Neural cell (in vitro differentiated cells): Measurements from ENCODE around the gene LTN1. TPM values are rescaled to one million over a fixed set of nuclear protein-coding genes. Genes with fewer than 3 reads are reported as not detected.
A peak's percentile ranks its signal among the peaks of the same experiment; 100 is the strongest.
"Not testable (repeated sequence)": the region's sequence is repeated elsewhere in the genome, so short reads cannot be mapped to it uniquely, and the experiment has no call there.

ENCODE experiments used
- H2AFZ ChIP-seq: fragments of 200-600, 300-800 bp; sonication (generic), shearing (Covaris generic); 2 replicates; pipeline ENCODE4 v1.6.0; 2014; ENCODE audit warnings: low read depth, mild to moderate bottlenecking, antibody characterized with exemption, low read length, moderate library complexity
- H3F3A ChIP-seq: fragments of 200-600 bp; shearing (Covaris generic); 2 replicates; pipeline ENCODE4 v1.6.1; 2016; ENCODE audit warnings: mild to moderate bottlenecking, moderate library complexity, mixed read lengths, antibody characterized with exemption, low read length; ENCODE audit not compliant: insufficient read depth, poor library complexity, severe bottlenecking
- H3K27ac ChIP-seq: fragments of 200-600, 300-800 bp; sonication (generic), shearing (Covaris generic); 2 replicates; pipeline ENCODE4 v1.5.1; 2014; ENCODE audit warnings: mild to moderate bottlenecking, low read length, moderate library complexity
- H3K27me3 ChIP-seq: fragments of 300-800, 200-600 bp; sonication (generic), shearing (Covaris generic); 2 replicates; pipeline ENCODE4 v1.6.0; 2014; ENCODE audit warnings: mild to moderate bottlenecking, low read depth, low read length, moderate library complexity; ENCODE audit not compliant: insufficient read depth
- H3K36me3 ChIP-seq: fragments of 300-800, 200-600 bp; sonication (generic), shearing (Covaris generic); 2 replicates; pipeline ENCODE4 v1.5.1; 2014; ENCODE audit warnings: mild to moderate bottlenecking, antibody characterized with exemption, low read length, moderate library complexity; ENCODE audit not compliant: insufficient read depth
- H3K4me2 ChIP-seq: fragments of 300-800, 200-600 bp; sonication (generic), shearing (Covaris generic); 2 replicates; pipeline ENCODE4 v1.6.0; 2014; ENCODE audit warnings: mild to moderate bottlenecking, low read length
- H3K4me3 ChIP-seq: fragments of 300-800, 200-600 bp; sonication (generic), shearing (Covaris generic); 2 replicates; pipeline ENCODE4 v1.5.1; 2014; ENCODE audit warnings: mild to moderate bottlenecking, low read length, moderate library complexity
- H3K79me2 ChIP-seq: fragments of 200-600 bp; shearing (Covaris generic); replicated peaks from 2 replicates; pipeline ENCODE4 v1.6.0; 2014; ENCODE audit warnings: mild to moderate bottlenecking, low read length, moderate library complexity; ENCODE audit not compliant: insufficient read depth
- H3K9ac ChIP-seq: fragments of 300-800, 200-600 bp; sonication (generic), shearing (Covaris generic); 2 replicates; pipeline ENCODE4 v1.6.1; 2016; ENCODE audit warnings: mild to moderate bottlenecking, low read length, mixed read lengths
- H3K9me2 ChIP-seq: fragments of 200-600 bp; shearing (Covaris generic); 2 replicates; pipeline ENCODE4 v1.6.1; 2016; ENCODE audit warnings: mild to moderate bottlenecking, low read length, mixed read lengths; ENCODE audit not compliant: insufficient read depth
- H3K9me3 ChIP-seq: fragments of 200-600, 300-800 bp; sonication (generic), shearing (Covaris generic); 2 replicates; pipeline ENCODE4 v1.6.1; 2016; ENCODE audit warnings: mild to moderate bottlenecking, mixed run types, low read length, moderate library complexity, mixed read lengths
- H4K20me1 ChIP-seq: fragments of 200-600 bp; shearing (Covaris generic); 2 replicates; pipeline ENCODE4 v1.6.1; 2016; ENCODE audit warnings: mild to moderate bottlenecking, mixed run types; ENCODE audit not compliant: insufficient read depth
- EP300 ChIP-seq: fragments of 450-650 bp; conservative IDR thresholded peaks from 2 replicates; pipeline ENCODE4 v1.6.1; 2014; ENCODE audit warnings: antibody characterized with exemption, mild to moderate bottlenecking, moderate library complexity; ENCODE audit not compliant: poor library complexity, severe bottlenecking
- EZH2 ChIP-seq: fragments of 200-600, 300-800 bp; shearing (Covaris generic), sonication (generic); IDR thresholded peaks from 2 replicates; pipeline ENCODE4 v1.6.1; 2014; ENCODE audit warnings: antibody characterized with exemption, low read length, borderline replicate concordance, mild to moderate bottlenecking; ENCODE audit not compliant: insufficient read depth, poor library complexity, severe bottlenecking
- MXI1 ChIP-seq: fragments of 450-650 bp; conservative IDR thresholded peaks from 2 replicates; pipeline ENCODE4 v1.6.1; 2014; ENCODE audit warnings: antibody characterized with exemption, mild to moderate bottlenecking; ENCODE audit not compliant: poor library complexity, severe bottlenecking
- POLR2AphosphoS5 ChIP-seq: IDR thresholded peaks from 2 replicates; pipeline ENCODE4 v1.6.1; 2012
- RAD21 ChIP-seq: fragments of 450-650 bp; conservative IDR thresholded peaks from 2 replicates; pipeline ENCODE4 v1.6.1; 2014; ENCODE audit warnings: antibody characterized with exemption, mild to moderate bottlenecking, moderate library complexity
- SMC3 ChIP-seq: fragments of 450-650 bp; conservative IDR thresholded peaks from 2 replicates; pipeline ENCODE4 v1.6.1; 2014; ENCODE audit warnings: antibody characterized with exemption, mild to moderate bottlenecking, moderate library complexity; ENCODE audit not compliant: poor library complexity
- TAF1 ChIP-seq: IDR thresholded peaks from 2 replicates; pipeline ENCODE4 v1.6.1; 2012; ENCODE audit warnings: low read depth
- polyA plus RNA-seq: library from polyadenylated mRNA; depleted of rRNA; stranded (reverse); fragments of >200 nt; gene quantifications from 2 replicates; pipeline ENCODE4 v1.2.3, GENCODE V29; 2014
- TF ChIP-seq, protein P1 (sequence below): IDR thresholded peaks from 2 replicates; pipeline ENCODE4 v1.6.1; 2012; ENCODE audit warnings: borderline replicate concordance
- TF ChIP-seq, protein P2 (sequence below): fragments of 450-650 bp; IDR thresholded peaks from 2 replicates; pipeline ENCODE4 v1.5.1; 2014; ENCODE audit warnings: antibody characterized with exemption, mild to moderate bottlenecking, moderate library complexity; ENCODE audit not compliant: poor library complexity, severe bottlenecking

LTN1 gene
- polyA plus RNA-seq, 1 donor from 2014 or later: 62.1 TPM

DNA sequence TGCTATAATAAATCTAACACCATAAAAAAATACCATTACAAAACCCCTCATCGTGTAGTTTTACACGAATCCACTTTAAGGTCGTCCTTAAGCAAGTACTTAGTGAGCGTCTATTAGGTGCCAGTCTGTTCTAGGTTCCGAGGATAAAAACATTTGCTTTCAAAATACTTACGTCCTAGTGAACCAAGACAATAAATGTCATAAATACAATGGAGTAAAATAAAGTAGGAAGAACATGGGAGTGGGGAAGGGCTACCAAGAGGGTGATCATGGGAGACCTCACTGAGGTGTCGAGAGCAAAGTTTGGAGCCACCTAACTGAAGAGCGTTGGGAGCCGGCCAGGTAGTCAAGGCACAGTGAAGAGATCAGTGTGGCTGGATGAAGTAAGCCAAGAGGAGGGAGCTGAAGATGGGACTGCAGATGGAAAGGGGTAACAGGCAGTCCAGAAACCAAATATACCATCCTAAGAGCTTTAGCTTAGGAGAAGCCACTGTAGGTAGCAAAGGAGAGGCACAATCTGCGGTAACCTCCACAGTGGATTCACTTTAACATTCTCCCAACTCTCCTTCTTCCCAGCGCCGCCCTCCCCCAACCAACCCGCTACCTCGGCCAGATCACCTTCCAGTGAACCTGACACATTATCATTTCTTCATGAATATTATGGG is 684 bp downstream of the LTN1 start:
- H3K9me2 ChIP-seq: no peaks in the 10 kb centered on the region
- H3K36me3 ChIP-seq: no peaks in the 10 kb centered on the region
- H3K9ac ChIP-seq: peak overlapping the region; percentile 77
- H3K27ac ChIP-seq: peak overlapping the region; percentile 82
- peak overlapping the region; percentile 43 for H2AFZ ChIP-seq
- H3K4me3 ChIP-seq: peak overlapping the region; percentile 73
- H3F3A ChIP-seq: no peaks in the 10 kb centered on the region
- peaks cover 34% of the 10 kb centered on the region for H3K79me2 ChIP-seq
- peak overlapping the region; percentile 68 for H3K4me2 ChIP-seq
- H3K9me3 ChIP-seq: no peaks in the 10 kb centered on the region
- H4K20me1 ChIP-seq: no peaks in the 10 kb centered on the region
- H3K27me3 ChIP-seq: no peaks in the 10 kb centered on the region
- TF ChIP-seq EP300 (no peak), POLR2AphosphoS5 (no peak), EZH2 (no peak), RAD21 (no peak), SMC3 (no peak), MXI1 (no peak), TAF1 (no peak)
- TF ChIP-seq, protein P1, sequence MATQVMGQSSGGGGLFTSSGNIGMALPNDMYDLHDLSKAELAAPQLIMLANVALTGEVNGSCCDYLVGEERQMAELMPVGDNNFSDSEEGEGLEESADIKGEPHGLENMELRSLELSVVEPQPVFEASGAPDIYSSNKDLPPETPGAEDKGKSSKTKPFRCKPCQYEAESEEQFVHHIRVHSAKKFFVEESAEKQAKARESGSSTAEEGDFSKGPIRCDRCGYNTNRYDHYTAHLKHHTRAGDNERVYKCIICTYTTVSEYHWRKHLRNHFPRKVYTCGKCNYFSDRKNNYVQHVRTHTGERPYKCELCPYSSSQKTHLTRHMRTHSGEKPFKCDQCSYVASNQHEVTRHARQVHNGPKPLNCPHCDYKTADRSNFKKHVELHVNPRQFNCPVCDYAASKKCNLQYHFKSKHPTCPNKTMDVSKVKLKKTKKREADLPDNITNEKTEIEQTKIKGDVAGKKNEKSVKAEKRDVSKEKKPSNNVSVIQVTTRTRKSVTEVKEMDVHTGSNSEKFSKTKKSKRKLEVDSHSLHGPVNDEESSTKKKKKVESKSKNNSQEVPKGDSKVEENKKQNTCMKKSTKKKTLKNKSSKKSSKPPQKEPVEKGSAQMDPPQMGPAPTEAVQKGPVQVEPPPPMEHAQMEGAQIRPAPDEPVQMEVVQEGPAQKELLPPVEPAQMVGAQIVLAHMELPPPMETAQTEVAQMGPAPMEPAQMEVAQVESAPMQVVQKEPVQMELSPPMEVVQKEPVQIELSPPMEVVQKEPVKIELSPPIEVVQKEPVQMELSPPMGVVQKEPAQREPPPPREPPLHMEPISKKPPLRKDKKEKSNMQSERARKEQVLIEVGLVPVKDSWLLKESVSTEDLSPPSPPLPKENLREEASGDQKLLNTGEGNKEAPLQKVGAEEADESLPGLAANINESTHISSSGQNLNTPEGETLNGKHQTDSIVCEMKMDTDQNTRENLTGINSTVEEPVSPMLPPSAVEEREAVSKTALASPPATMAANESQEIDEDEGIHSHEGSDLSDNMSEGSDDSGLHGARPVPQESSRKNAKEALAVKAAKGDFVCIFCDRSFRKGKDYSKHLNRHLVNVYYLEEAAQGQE: no peak
- TF ChIP-seq, protein P2, sequence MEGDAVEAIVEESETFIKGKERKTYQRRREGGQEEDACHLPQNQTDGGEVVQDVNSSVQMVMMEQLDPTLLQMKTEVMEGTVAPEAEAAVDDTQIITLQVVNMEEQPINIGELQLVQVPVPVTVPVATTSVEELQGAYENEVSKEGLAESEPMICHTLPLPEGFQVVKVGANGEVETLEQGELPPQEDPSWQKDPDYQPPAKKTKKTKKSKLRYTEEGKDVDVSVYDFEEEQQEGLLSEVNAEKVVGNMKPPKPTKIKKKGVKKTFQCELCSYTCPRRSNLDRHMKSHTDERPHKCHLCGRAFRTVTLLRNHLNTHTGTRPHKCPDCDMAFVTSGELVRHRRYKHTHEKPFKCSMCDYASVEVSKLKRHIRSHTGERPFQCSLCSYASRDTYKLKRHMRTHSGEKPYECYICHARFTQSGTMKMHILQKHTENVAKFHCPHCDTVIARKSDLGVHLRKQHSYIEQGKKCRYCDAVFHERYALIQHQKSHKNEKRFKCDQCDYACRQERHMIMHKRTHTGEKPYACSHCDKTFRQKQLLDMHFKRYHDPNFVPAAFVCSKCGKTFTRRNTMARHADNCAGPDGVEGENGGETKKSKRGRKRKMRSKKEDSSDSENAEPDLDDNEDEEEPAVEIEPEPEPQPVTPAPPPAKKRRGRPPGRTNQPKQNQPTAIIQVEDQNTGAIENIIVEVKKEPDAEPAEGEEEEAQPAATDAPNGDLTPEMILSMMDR: no peak

DNA sequence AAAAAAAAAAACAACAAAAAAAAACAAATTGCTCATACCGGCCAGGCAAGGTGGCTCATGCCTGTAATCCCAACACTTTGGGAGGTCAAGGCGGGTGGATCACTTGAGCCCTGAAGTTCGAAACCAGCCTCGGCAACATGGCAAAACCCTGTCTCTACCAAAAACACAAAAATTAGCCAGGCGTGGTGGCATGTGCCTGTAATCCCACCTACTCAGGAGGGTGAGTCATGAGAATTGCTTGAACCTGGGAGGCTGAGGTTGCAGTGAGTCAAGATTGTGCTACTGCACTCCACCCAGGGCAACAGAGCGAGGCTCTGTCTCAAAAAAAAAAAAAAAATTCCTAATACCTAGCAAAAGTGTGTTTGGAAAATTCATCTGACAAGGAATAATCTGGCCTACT is 4.5 kb downstream of the LTN1 start:
- H2AFZ ChIP-seq, H3F3A ChIP-seq, H3K4me2 ChIP-seq, H4K20me1 ChIP-seq, H3K27ac ChIP-seq, H3K27me3 ChIP-seq, H3K9me3 ChIP-seq, H3K9ac ChIP-seq, H3K36me3 ChIP-seq, H3K9me2 ChIP-seq, H3K4me3 ChIP-seq: not testable (repeated sequence)
- peaks cover 43% of the 10 kb centered on the region for H3K79me2 ChIP-seq

DNA sequence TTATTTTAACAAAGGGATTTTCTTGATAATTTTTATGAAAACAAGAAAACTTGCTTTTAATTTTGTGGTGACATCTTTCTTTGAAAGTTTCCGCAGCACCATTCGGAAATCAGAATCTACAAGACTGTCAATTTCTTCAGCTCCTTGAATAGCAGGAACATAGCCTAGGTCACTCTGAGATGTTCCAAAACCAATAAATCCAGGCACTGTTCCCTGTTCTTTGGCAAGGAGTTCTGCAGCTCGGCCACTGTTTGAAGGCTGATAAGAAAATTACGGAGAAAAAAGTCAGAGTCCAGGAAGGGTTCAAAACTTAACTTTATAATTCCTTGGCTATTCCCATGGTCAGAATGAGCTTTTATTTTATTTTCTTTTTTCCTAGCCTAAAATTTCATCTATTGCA is 6.0 kb downstream of the LTN1 start:
- Histone ChIP-seq H3K9me2 (no peaks in the 10 kb centered on the region), H3K79me2 (peaks cover 40% of the 10 kb centered on the region), H3K4me3 (no peak overlapping the region), H3K27me3 (no peaks in the 10 kb centered on the region), H3K36me3 (no peaks in the 10 kb centered on the region), H3F3A (no peaks in the 10 kb centered on the region), H2AFZ (no peak overlapping the region), H3K4me2 (no peak overlapping the region), H3K27ac (no peak overlapping the region), H4K20me1 (no peaks in the 10 kb centered on the region), H3K9me3 (no peaks in the 10 kb centered on the region), H3K9ac (no peak overlapping the region)
- TF ChIP-seq EP300 (no peak), TAF1 (no peak), EZH2 (no peak), SMC3 (no peak), MXI1 (no peak), POLR2AphosphoS5 (no peak), RAD21 (no peak)
- TF ChIP-seq, protein P2: no peak
